HFFc6 (cell line): ENCODE results near the gene MEN1. TPM values are rescaled to one million over a fixed set of nuclear protein-coding genes. Genes with fewer than 3 reads are reported as not detected.

ENCODE experiments used
- DNase-seq: peaks from one replicate; pipeline ENCODE4 v3.0.0-alpha.2; 2018
- H3K27ac Mint-ChIP-seq: 2 replicates; pipeline ENCODE4 v1.8.0; 2020; ENCODE audit warnings: mild to moderate bottlenecking, mixed read lengths
- H3K27me3 Mint-ChIP-seq: 2 replicates; pipeline ENCODE4 v1.8.0; 2021; ENCODE audit warnings: mild to moderate bottlenecking, moderate library complexity, mixed read lengths; ENCODE audit not compliant: insufficient read depth
- H3K36me3 Mint-ChIP-seq: 2 replicates; pipeline ENCODE4 v1.8.0; 2021; ENCODE audit warnings: low read depth, mixed read lengths
- H3K4me1 Mint-ChIP-seq: 2 replicates; pipeline ENCODE4 v1.8.0; 2020; ENCODE audit warnings: low read depth, mixed read lengths
- H3K4me3 Mint-ChIP-seq: 2 replicates; pipeline ENCODE4 v1.8.0; 2020; ENCODE audit warnings: mild to moderate bottlenecking, moderate library complexity, mixed read lengths
- H3K9me3 Mint-ChIP-seq: 2 replicates; pipeline ENCODE4 v1.8.0; 2020; ENCODE audit warnings: mild to moderate bottlenecking, mixed read lengths
- CTCF ChIP-seq: fragments of 200-600 bp; sonication (generic); IDR thresholded peaks from 2 replicates; pipeline ENCODE4 v1.5.0; 2021; ENCODE audit warnings: antibody characterized with exemption, mild to moderate bottlenecking
- total RNA-seq, 6 experiments: library from RNA; stranded (reverse); fragmentation: NEBNext Ultra II Directional; extraction: Animal tissue kit (Norgen Biotek cat#: 25700); gene quantifications; 2 replicates in 1 of 6; 3 replicates in 5 of 6; pipeline ENCODE4 v1.2.3, GENCODE V29; 2021

MEN1 gene
- total RNA-seq, 6 experiments from 2014 or later: 23.9 to 35.5 (median 26.9) TPM

GRCh38 chr11:64776425-64776824 is 33.9 kb downstream of the MEN1 start:
- Mint-ChIP-seq H3K36me3 (peaks cover 55% of the 10 kb centered on the region), H3K4me1 (peaks cover 46% of the 10 kb centered on the region), H3K9me3 (no peaks in the 10 kb centered on the region), H3K27me3 (peaks cover 8% of the 10 kb centered on the region), H3K27ac (peak overlapping the region; percentile 86; the same call in 1 of the 2 replicates), H3K4me3 (peak overlapping the region; percentile 99)
- TF ChIP-seq CTCF: no peak
- DNase-seq: no peak

- H3K27ac Mint-ChIP-seq: no peak overlapping the region
- no peak for TF ChIP-seq CTCF
- peaks cover 75% of the 10 kb centered on the region for H3K36me3 Mint-ChIP-seq
- H3K9me3 Mint-ChIP-seq: no peaks in the 10 kb centered on the region
- peaks cover 37% of the 10 kb centered on the region for H3K4me1 Mint-ChIP-seq
- no peak for DNase-seq
- peaks cover 10% of the 10 kb centered on the region for H3K27me3 Mint-ChIP-seq
- H3K4me3 Mint-ChIP-seq: no peak overlapping the region
Measured at GRCh38 chr11:64774144-64774543, 36.2 kb downstream of the MEN1 start.

- H3K27me3 Mint-ChIP-seq: peaks cover 5% of the 10 kb centered on the region
- no peak overlapping the region for H3K4me3 Mint-ChIP-seq
- peaks cover 88% of the 10 kb centered on the region for H3K36me3 Mint-ChIP-seq
- H3K9me3 Mint-ChIP-seq: no peaks in the 10 kb centered on the region
- DNase-seq: no peak
- no peak overlapping the region for H3K27ac Mint-ChIP-seq
- TF ChIP-seq CTCF: no peak
- H3K4me1 Mint-ChIP-seq: peaks cover 35% of the 10 kb centered on the region
Measured at GRCh38 chr11:64772303-64773018, 37.9 kb downstream of the MEN1 start.

- H3K4me1 Mint-ChIP-seq: peaks cover 30% of the 10 kb centered on the region
- H3K27me3 Mint-ChIP-seq: peaks cover 4% of the 10 kb centered on the region
- no peak for DNase-seq
- no peak overlapping the region for H3K27ac Mint-ChIP-seq
- TF ChIP-seq CTCF: no peak
- H3K9me3 Mint-ChIP-seq: no peaks in the 10 kb centered on the region
- peaks cover 82% of the 10 kb centered on the region for H3K36me3 Mint-ChIP-seq
- no peak overlapping the region for H3K4me3 Mint-ChIP-seq
Measured at GRCh38 chr11:64771861-64772260, 38.5 kb downstream of the MEN1 start.

- Mint-ChIP-seq H3K9me3 (no peaks in the 10 kb centered on the region), H3K4me1 (peaks cover 15% of the 10 kb centered on the region), H3K27ac (peak overlapping the region; percentile 26; the same call in 1 of the 2 replicates), H3K27me3 (peaks cover 7% of the 10 kb centered on the region), H3K36me3 (peaks cover 74% of the 10 kb centered on the region), H3K4me3 (no peak overlapping the region)
- no peak for DNase-seq
- no peak for TF ChIP-seq CTCF
Measured at GRCh38 chr11:64770120-64770519, 40.2 kb downstream of the MEN1 start.
